Omental fat pad (tissue), 4 donors: ENCODE measurements around the gene LRRC75B. TPM values are rescaled to one million over a fixed set of nuclear protein-coding genes. Genes with fewer than 3 reads are reported as not detected.

Experiments used
- ATAC-seq: fragments of 150-250 bp; one replicate; pipeline ENCODE4 v1.9.1; 2016; ENCODE audit warnings: mild to moderate bottlenecking, moderate library complexity; ENCODE audit not compliant: low FRiP score
- DNase-seq: peaks from one replicate; pipeline ENCODE4 v3.0.0-alpha.2; 2019; ENCODE audit warnings: low spot score
- total RNA-seq, 4 donors: library from RNA; depleted of rRNA; stranded (reverse); fragments of >200 nt; gene quantifications; one replicate each; pipeline ENCODE4 v1.1.0, GENCODE V29; 2016
- TF ChIP-seq, protein P1 (sequence below), 3 donors: fragments of 450-650 bp; IDR thresholded peaks; one replicate each; pipeline ENCODE4 v1.5.1; 2016 to 2017; ENCODE audit warnings: antibody characterized with exemption in 3 of 3, mild to moderate bottlenecking in 3 of 3, moderate library complexity in 2 of 3

Gene LRRC75B
- total RNA-seq, 4 donors from 2014 or later: 4.1 to 7.0 (median 5.7) TPM

DNA sequence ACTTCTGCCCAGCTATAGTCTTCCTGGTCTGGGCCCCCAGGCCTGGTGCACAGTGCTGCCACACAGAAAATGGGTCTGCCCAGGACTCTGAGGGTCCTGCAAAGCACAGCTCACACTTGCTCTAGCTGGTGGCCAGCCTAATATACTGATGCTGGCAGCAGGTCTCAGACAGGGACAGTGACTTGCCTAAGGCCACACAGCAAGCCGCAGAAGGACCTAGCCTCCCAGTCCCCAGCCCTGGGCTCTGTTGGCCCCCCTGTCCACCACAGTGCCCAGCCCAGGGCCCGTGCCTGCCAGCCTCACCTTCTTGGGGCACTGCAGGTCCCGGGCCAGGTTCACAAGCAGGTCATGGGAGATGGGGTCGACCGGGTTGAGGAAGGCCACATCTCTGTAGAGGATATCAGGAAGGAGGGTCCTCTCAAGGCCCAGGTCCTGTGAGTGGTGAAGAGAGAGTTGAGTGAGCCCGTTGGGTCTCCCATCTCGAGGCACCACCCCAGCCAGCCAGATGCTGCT lies 3.3 kb downstream of the LRRC75B start:
- TF ChIP-seq, protein P1, sequence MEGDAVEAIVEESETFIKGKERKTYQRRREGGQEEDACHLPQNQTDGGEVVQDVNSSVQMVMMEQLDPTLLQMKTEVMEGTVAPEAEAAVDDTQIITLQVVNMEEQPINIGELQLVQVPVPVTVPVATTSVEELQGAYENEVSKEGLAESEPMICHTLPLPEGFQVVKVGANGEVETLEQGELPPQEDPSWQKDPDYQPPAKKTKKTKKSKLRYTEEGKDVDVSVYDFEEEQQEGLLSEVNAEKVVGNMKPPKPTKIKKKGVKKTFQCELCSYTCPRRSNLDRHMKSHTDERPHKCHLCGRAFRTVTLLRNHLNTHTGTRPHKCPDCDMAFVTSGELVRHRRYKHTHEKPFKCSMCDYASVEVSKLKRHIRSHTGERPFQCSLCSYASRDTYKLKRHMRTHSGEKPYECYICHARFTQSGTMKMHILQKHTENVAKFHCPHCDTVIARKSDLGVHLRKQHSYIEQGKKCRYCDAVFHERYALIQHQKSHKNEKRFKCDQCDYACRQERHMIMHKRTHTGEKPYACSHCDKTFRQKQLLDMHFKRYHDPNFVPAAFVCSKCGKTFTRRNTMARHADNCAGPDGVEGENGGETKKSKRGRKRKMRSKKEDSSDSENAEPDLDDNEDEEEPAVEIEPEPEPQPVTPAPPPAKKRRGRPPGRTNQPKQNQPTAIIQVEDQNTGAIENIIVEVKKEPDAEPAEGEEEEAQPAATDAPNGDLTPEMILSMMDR (IDR thresholded peaks at IDR 0.05): no peak
- ATAC-seq (no peak), DNase-seq (no peak)

DNA sequence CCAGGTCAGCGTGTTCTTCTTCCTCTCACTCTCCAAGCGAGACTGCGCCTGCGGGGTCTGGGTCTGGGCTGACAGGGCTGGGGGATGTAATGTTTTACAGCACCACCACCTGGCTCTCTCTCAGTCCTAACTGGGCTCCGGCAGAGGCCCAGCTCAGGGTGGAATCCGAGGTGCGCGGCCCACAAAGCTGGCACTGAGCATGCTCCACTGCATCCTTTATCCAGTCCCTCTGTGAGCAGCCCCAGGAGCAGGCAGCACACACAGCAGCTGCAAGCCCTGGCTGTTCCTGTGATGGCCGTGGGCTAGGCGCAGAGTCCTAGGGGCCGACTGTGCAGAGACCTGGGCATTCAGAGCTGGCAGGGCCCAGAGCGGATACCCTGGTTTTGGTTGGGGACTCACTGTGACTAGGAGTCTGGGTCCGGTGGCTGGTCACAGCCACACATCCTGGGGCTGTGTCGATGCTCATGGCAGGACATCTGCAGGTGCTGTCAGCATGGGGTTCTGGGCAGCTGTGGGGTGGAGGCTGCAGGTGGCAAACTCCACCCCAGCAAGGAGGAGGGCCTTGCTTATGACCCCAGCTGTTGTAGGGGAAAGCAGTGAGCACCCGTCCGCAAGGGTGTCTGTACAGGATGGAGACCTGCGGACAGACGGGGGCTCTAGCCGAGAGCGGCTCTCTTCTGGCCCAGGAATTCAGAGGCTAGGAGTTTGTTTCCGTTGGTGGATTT lies 4.0 kb downstream of the LRRC75B start:
- DNase-seq: no peak
- no peak for ATAC-seq
- TF ChIP-seq, protein P1 (IDR thresholded peaks at IDR 0.05): no peak

DNA sequence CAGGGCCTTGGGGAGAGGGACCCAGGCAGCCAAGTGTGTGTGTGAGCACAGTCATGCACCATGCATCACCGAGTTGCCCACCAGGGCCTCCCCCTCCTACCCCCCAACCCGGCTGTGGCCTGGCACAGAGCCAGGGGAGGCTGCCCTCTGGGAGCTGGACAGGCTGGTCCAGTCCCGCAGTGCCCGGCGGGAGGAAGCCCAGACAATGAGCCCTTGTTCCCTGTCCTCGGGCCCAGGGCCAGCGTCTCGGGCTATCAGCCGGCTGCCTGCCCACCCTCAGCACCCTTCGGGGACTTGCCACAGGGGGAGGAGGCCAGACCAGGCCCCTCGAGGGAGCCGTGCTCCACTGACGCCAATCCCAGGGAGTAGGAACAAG lies 4.5 kb downstream of the LRRC75B start:
- TF ChIP-seq, protein P1 (IDR thresholded peaks at IDR 0.05): no peak
- DNase-seq (no peak), ATAC-seq (no peak)

DNA sequence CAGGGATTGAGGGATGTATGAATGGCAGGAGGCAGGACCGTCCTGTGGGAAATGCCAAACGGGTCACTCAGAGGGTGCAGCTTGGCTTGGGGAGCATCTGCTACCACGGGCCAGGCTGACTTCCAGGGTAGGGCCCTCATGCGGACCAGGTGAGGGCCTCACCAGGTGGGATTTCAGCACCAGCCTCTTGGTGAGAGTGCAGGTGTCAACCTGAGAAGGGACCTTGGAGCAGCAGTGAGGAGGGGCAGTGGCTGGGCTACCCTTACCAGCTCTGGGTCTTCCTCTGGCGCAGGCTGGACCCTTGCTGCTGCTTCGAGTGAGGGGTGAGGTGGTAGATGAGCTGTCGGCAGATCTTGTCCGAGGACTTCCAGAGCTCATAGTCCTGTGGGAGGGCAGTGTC lies 4.9 kb downstream of the LRRC75B start:
- no peak for ATAC-seq
- no peak for DNase-seq
- TF ChIP-seq, protein P1 (IDR thresholded peaks at IDR 0.05): no peak

DNA sequence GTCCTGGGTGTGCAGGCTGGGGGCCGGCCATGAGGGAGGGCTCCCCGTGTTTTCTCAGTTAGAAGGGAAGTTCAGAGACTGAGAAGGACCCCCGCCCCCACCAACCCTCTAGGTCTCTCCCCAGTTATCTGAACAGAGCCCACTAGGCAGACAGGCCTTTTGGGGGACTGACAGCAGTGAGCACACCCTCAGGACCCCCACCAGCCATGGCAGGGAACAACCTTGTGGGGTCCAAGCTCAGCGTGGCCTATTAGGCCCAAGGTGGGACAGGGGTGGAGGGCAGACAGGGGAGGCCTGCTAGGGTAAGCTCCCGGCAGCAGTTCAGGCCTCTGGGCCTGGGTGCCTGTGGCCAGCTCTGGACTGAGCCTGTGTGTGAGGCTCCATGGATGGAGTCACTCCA lies 5.6 kb downstream of the LRRC75B start:
- no peak for DNase-seq
- ATAC-seq: no peak
- TF ChIP-seq, protein P1 (IDR thresholded peaks at IDR 0.05): no peak

DNA sequence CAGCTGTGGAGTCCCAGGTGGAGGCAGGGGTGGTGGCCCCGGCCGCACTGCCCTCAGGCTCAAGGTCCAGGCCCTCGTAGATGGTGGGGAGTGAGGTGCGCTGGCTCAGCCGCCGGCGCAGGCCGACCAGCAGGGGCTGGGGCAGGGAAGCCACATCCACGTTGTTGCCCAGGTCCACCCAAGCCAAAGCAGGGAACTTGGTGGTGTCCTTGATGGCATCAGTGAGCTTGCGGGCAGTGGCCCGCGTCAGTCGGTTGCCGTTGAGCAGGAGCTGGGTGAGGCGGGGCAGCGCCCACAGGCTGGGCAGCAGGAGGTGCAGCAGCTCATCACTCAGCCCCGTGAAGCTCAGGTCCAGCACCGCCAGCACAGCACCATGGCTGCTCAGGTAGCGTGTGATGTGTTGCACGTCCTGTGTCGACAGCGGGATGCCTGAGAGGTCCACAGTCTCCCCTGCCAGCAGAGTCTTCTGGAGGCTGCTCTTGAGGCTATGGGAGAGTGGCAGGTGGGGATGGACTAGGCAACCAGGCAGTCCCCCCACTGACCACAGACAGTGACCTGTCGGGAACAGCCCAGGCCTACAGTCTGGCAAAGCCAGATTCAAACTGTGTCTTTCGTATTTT lies 6.8 kb downstream of the LRRC75B start:
- no peak for DNase-seq
- ATAC-seq: no peak
- TF ChIP-seq, protein P1 (IDR thresholded peaks at IDR 0.05): no peak

DNA sequence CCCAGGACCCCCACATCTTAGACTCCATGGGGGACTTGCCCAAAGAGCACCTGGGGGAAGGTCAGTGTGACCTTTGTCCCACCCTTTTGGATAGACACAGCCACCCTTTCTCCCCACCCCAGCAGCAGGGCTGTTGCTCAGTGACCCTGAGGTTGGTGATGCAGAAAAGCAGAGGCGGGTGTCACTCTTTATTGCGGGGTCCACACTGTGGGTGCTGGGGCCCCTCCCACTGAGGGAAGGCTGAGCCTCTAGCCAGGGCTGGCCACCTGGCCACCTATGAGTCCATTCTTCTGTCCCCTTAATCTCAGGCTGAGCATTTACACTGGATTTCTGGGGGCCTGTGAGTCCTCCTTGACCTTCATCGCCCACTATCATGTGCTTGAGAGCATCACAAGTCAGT lies 7.4 kb downstream of the LRRC75B start:
- TF ChIP-seq, protein P1 (IDR thresholded peaks at IDR 0.05): no peak
- DNase-seq (no peak), ATAC-seq (no peak)
